Kidney (tissue), 14 donors: ENCODE results near the gene NRG2. TPM values are rescaled to one million over a fixed set of nuclear protein-coding genes. Genes with fewer than 3 reads are reported as not detected.
A peak's percentile ranks its signal among the peaks of the same experiment; 100 is the strongest.

Source experiments
- DNase-seq, 5 donors: peaks; one replicate each; pipeline ENCODE4 v3.0.0-alpha.2; 2013 to 2020
- FAIRE-seq: peaks from 2 replicates; lab custom pipeline; 2012; peaks lifted over from hg19 to GRCh38; lab: Jason Lieb, UNC
- H3K27ac ChIP-seq, 2 donors: one replicate each; pipeline ENCODE4 v1.7.0; 2013; ENCODE audit warnings: low read depth in 2 of 2, low read length in 2 of 2, inconsistent platforms in 1 of 2
- H3K27me3 ChIP-seq: one replicate; pipeline ENCODE4 v1.7.1; 2013; ENCODE audit warnings: low read length, inconsistent platforms; ENCODE audit not compliant: control insufficient read depth, insufficient read depth
- H3K36me3 ChIP-seq, 3 donors: one replicate each; pipeline versions ENCODE4 v1.7.0 to v1.7.1; 2013; ENCODE audit warnings: low read length in 3 of 3, control low read depth in 1 of 3, inconsistent platforms in 1 of 3; ENCODE audit not compliant: insufficient read depth in 3 of 3, control insufficient read depth in 2 of 3
- H3K4me1 ChIP-seq, 3 donors: one replicate each; pipeline versions ENCODE4 v1.7.0 to v1.7.1; 2013; ENCODE audit warnings: low read length in 3 of 3, inconsistent platforms in 1 of 3, low read depth in 1 of 3; ENCODE audit not compliant: control insufficient read depth in 2 of 3, insufficient read depth in 2 of 3
- H3K4me3 ChIP-seq, 3 donors: one replicate each; pipeline versions ENCODE4 v1.7.0 to v1.8.1; 2013; ENCODE audit warnings: low read length in 3 of 3, control low read depth in 1 of 3, inconsistent platforms in 1 of 3
- H3K9ac ChIP-seq, 3 donors: one replicate each; pipeline versions ENCODE4 v1.7.0 to v1.7.1; 2013; ENCODE audit warnings: low read length in 3 of 3, control low read depth in 1 of 3, inconsistent platforms in 1 of 3
- H3K9me3 ChIP-seq, 3 donors: one replicate each; pipeline versions ENCODE4 v1.7.0 to v1.7.1; 2013; ENCODE audit warnings: low read length in 3 of 3, control low read depth in 1 of 3, inconsistent platforms in 1 of 3; ENCODE audit not compliant: control insufficient read depth in 2 of 3, insufficient read depth in 1 of 3
- intact Hi-C: fragments of 100-400 bp; cut with DNase I; formaldehyde crosslinking; loops from one replicate; pipeline ENCODE4 v1.11.1; 2022
- polyA plus RNA-seq: library from polyadenylated mRNA; stranded (reverse); fragments of 350-450 nt; fragmentation: Illumina TruSeq; extraction: RNeasy Lipid Tissue Mini Kit (QIAGEN cat#74804); gene quantifications from one replicate; pipeline ENCODE4 v1.2.3, GENCODE V29; 2014; ENCODE audit warnings: low read depth, low replicate concordance; ENCODE audit not compliant: insufficient read depth
- total RNA-seq: library from RNA; stranded (reverse); fragmentation: NEBNext Ultra II Directional; extraction: Animal tissue kit (Norgen Biotek cat#: 25700); gene quantifications from one replicate; pipeline ENCODE4 v1.2.1, GENCODE V29; 2021
- TF ChIP-seq, protein P1 (sequence below): IDR thresholded peaks from 3 replicates; pipeline ENCODE4 v1.5.1; 2012; ENCODE audit warnings: mild to moderate bottlenecking, moderate library complexity, borderline replicate concordance; ENCODE audit not compliant: insufficient read depth; ENCODE audit errors: extremely low read depth
- donor health status: control.
- donor health status: control.
- donor health status: control.
- donor health status: control.
- donor health status: control.
- donor health status: DM: yes; HTN: yes; CAD: no.
- donor health status: Normal renal cell carcinoma (clear cell type).

Gene NRG2
- total and polyA plus RNA-seq, 2 donors from 2014 or later, result 1.9 to 4.6 TPM

DNA sequence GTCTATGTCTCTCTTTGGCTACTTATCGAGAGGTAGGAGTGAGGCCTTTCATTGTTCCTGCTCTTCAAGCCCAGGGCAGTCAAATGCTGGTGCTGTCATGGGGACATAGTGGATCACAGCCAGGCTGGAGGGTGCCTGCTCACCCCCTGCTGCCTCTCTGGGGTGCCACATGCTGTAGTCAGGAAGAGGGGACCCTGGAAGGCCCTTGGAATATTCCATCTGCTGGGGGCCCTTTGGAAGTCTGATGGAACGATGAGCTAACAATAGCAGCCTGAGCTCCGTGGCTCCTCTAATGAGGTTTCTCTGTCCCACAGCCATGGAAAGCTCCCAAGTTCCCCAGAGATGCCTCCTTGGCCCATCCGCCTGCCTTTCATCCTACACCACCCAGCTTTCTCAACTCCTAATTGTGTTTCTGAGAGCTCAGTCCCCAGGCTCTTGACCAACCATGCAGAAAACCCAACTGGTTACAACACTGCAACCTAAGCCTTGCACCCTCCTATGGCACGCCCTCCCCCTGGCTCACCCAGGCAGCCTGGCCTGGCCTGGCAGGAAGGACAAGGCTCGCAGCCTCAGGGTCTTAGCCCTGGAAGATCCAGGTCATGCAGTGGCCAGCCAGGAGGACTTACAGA is 91.7 kb downstream of the NRG2 start:
- TF ChIP-seq, protein P1, sequence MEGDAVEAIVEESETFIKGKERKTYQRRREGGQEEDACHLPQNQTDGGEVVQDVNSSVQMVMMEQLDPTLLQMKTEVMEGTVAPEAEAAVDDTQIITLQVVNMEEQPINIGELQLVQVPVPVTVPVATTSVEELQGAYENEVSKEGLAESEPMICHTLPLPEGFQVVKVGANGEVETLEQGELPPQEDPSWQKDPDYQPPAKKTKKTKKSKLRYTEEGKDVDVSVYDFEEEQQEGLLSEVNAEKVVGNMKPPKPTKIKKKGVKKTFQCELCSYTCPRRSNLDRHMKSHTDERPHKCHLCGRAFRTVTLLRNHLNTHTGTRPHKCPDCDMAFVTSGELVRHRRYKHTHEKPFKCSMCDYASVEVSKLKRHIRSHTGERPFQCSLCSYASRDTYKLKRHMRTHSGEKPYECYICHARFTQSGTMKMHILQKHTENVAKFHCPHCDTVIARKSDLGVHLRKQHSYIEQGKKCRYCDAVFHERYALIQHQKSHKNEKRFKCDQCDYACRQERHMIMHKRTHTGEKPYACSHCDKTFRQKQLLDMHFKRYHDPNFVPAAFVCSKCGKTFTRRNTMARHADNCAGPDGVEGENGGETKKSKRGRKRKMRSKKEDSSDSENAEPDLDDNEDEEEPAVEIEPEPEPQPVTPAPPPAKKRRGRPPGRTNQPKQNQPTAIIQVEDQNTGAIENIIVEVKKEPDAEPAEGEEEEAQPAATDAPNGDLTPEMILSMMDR, result no peak
- intact Hi-C loops, result no loop called here
- H3K27me3 ChIP-seq, result no peaks in the 10 kb centered on the region
- FAIRE-seq (no peak), DNase-seq (peak in 2 of 5 donors; percentile 35 to 41)
- no peak overlapping the region for H3K9ac ChIP-seq
- peaks cover 0 to 5% (median 0%) of the 10 kb centered on the region in 3 donors for H3K4me1 ChIP-seq
- H3K36me3 ChIP-seq, result no peaks in the 10 kb centered on the region
- H3K27ac ChIP-seq, result no peak overlapping the region
- H3K4me3 ChIP-seq, result no peak overlapping the region
- no peaks in the 10 kb centered on the region for H3K9me3 ChIP-seq

DNA sequence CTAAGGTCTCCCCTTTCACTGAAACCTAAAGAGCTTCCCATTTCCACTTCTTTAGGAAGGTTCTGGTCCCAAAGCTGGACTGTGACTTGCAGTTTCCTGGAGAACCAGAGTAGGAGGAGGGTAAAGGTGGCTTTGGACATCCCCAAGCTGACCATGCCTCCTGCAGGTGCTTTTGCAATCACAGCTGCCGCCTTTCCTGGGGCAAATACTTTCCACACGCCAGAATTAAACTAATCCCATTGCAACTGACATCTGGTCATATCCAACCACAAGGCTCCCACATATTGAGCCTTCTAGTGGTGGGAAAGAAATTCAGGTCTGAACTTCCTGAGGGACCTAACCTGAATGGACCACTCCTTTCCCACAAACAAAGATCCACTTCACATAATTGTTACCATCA is 92.7 kb downstream of the NRG2 start:
- DNase-seq (no peak), FAIRE-seq (no peak)
- no peak overlapping the region for H3K27ac ChIP-seq
- intact Hi-C loops, result no loop called here
- TF ChIP-seq, protein P1, result no peak
- no peak overlapping the region for H3K4me3 ChIP-seq
- peaks cover 0 to 2% (median 0%) of the 10 kb centered on the region in 3 donors for H3K4me1 ChIP-seq
- no peaks in the 10 kb centered on the region for H3K36me3 ChIP-seq
- H3K9ac ChIP-seq, result no peak overlapping the region
- no peaks in the 10 kb centered on the region for H3K27me3 ChIP-seq
- no peaks in the 10 kb centered on the region for H3K9me3 ChIP-seq

DNA sequence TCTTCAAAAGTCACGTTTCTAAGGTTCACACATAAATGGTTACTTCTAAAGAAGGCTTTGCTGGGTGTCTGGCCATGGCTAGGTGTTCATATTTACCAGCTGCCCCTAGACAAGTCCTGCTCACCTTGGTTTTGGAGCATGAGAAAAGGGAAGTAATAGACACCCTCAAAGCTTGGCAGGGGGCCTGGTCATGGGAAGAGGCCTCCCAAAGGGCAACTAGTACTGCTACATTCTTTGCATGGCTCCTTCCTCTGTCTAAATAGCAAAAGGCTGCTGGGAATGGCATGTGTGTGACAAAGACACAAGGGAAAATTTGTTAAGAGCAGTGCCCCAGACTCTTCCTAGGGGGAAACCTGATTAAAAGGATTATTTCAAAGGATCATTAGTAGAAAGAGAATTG is 93.4 kb downstream of the NRG2 start:
- DNase-seq, result no peak
- Histone ChIP-seq H3K4me1 (no peaks in the 10 kb centered on the region), H3K27ac (no peak overlapping the region), H3K36me3 (no peaks in the 10 kb centered on the region), H3K4me3 (no peak overlapping the region), H3K27me3 (no peaks in the 10 kb centered on the region), H3K9ac (no peak overlapping the region), H3K9me3 (no peaks in the 10 kb centered on the region)
- TF ChIP-seq, protein P1, result no peak
- intact Hi-C loops, result no loop called here
- no peak for FAIRE-seq

DNA sequence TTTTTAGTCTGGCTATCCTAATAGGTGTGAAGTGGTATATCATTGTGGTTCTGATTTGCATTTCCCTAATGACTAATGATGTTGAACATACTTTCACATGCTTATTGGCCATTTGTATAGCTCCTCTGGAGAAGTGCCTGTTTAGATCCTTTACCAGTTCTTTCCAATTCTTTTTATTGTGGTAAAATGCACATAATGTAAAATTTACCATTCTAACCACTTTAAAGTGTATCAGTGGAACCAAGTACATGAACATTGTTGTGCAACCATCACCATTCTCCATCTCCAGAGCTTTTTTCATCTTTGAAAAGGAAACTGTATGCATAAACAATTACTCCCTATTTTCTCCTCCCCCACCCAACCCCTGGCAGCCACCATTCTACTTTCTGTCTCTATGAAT is 95.4 kb downstream of the NRG2 start:
- Histone ChIP-seq H3K27ac (no peak overlapping the region), H3K27me3 (no peaks in the 10 kb centered on the region), H3K4me3 (no peak overlapping the region), H3K4me1 (no peaks in the 10 kb centered on the region), H3K36me3 (no peaks in the 10 kb centered on the region), H3K9ac (no peak overlapping the region), H3K9me3 (no peaks in the 10 kb centered on the region)
- FAIRE-seq (no peak), DNase-seq (no peak)
- TF ChIP-seq, protein P1, result no peak
- intact Hi-C loops, result no loop called here
